Progenitor cell of endocrine pancreas (in vitro differentiated cells): Measurements from ENCODE around the gene CPEB3. TPM values are rescaled to one million over a fixed set of nuclear protein-coding genes. Genes with fewer than 3 reads are reported as not detected.

ENCODE experiments used
- DNase-seq: peaks from one replicate; pipeline ENCODE4 v3.0.0; 2021; ENCODE audit warnings: low spot score; ENCODE audit not compliant: unreplicated experiment
- H3K27ac Mint-ChIP-seq: 2 replicates; pipeline ENCODE4 v1.8.0; 2021; ENCODE audit warnings: mild to moderate bottlenecking, moderate library complexity, mixed read lengths
- H3K27me3 Mint-ChIP-seq: 2 replicates; pipeline ENCODE4 v1.8.0; 2021; ENCODE audit warnings: mixed read lengths
- H3K36me3 Mint-ChIP-seq: 2 replicates; pipeline ENCODE4 v1.8.0; 2022; ENCODE audit warnings: mixed read lengths; ENCODE audit not compliant: insufficient read depth
- H3K4me1 Mint-ChIP-seq: 2 replicates; pipeline ENCODE4 v1.8.0; 2021; ENCODE audit warnings: low read depth, mixed read lengths
- H3K4me3 Mint-ChIP-seq: 2 replicates; pipeline ENCODE4 v1.8.0; 2021; ENCODE audit warnings: low read depth, mild to moderate bottlenecking, moderate library complexity, mixed read lengths
- H3K9me3 Mint-ChIP-seq: 2 replicates; pipeline ENCODE4 v1.8.0; 2021; ENCODE audit warnings: low read depth, mixed read lengths
- total RNA-seq: library from RNA; stranded (reverse); gene quantifications from 2 replicates; pipeline ENCODE4 v1.2.1, GENCODE V29; 2021
- TF ChIP-seq, protein P1 (sequence below): fragments of 200-600 bp; sonication (generic); IDR thresholded peaks from one replicate; pipeline ENCODE4 v1.5.0; 2021; ENCODE audit warnings: antibody characterized with exemption, mild to moderate bottlenecking; ENCODE audit not compliant: unreplicated experiment

Gene CPEB3
- total RNA-seq, 1 donor from 2014 or later, result 2.1 TPM

DNA sequence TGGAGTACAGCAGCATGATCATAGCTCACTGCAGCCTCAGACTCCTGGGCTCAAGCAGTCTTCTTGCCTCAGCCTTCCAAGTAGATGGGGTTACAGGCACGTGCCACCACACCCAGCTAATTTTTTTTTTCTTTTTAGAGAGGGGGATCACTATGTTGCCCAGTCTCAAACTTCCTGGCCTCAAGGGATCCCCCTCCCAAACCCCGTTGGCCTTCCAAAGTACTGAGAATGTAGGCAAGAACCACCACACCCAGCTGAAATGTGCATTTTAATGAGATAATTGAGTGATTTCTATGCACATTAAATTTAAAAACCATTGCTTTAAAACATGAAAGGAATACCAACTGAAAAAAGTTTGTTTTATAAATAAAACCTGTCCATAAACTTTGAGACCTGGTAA, 25.7 kb upstream of the CPEB3 start:
- DNase-seq, result no peak
- Mint-ChIP-seq H3K4me1 (no peaks in the 10 kb centered on the region), H3K4me3 (no peak overlapping the region), H3K27ac (no peak overlapping the region), H3K9me3 (peaks cover 3% of the 10 kb centered on the region), H3K36me3 (peaks cover 29% of the 10 kb centered on the region), H3K27me3 (no peaks in the 10 kb centered on the region)
- TF ChIP-seq, protein P1, sequence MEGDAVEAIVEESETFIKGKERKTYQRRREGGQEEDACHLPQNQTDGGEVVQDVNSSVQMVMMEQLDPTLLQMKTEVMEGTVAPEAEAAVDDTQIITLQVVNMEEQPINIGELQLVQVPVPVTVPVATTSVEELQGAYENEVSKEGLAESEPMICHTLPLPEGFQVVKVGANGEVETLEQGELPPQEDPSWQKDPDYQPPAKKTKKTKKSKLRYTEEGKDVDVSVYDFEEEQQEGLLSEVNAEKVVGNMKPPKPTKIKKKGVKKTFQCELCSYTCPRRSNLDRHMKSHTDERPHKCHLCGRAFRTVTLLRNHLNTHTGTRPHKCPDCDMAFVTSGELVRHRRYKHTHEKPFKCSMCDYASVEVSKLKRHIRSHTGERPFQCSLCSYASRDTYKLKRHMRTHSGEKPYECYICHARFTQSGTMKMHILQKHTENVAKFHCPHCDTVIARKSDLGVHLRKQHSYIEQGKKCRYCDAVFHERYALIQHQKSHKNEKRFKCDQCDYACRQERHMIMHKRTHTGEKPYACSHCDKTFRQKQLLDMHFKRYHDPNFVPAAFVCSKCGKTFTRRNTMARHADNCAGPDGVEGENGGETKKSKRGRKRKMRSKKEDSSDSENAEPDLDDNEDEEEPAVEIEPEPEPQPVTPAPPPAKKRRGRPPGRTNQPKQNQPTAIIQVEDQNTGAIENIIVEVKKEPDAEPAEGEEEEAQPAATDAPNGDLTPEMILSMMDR, result no peak

DNA sequence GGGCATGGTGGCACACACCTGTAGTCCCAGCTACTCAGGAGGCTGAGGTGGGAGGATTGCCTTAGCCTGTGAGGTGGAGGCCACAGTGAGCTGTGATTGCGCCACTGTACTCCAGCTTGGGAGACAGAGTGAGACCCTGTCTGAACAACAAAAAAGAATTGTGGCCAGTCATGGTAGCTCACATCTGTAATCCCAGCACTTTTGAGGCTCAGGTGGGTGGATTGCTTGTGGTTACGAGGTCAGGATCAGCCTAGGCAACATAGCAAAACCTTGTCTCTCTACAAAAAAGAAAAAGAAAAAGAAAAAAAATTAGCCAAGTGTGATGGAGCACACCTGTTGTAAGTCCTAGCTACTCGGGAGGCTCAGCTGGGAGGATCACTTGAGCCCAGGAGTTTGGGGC, 22.9 kb upstream of the CPEB3 start:
- no peak overlapping the region for H3K27ac Mint-ChIP-seq

DNA sequence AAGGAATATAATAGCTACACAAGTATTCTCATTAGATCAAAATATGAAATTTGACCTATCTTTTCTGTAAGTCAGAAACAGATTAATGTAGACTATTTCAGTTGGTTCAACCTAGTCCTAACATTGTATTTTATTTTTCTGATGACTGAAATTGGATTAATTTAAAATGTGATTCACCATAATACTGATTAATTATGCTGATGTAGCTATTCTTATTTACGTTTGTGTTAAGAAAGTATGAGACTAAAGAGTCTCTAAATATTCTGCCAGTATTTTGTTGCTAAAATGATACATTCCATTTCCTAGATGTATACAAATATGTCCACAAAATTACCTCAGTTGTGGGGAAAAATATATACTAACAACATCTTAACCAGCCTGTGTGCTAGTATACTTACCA, 18.4 kb upstream of the CPEB3 start:
- TF ChIP-seq, protein P1, result no peak
- Mint-ChIP-seq H3K36me3 (peaks cover 17% of the 10 kb centered on the region), H3K27me3 (no peaks in the 10 kb centered on the region), H3K4me3 (no peak overlapping the region), H3K9me3 (no peaks in the 10 kb centered on the region), H3K27ac (no peak overlapping the region), H3K4me1 (peaks cover 3% of the 10 kb centered on the region)
- DNase-seq, result no peak

More for the DNA sequence above, 22.9 kb upstream of the CPEB3 start:
- H3K27me3 Mint-ChIP-seq, result no peaks in the 10 kb centered on the region
- no peaks in the 10 kb centered on the region for H3K4me1 Mint-ChIP-seq
- TF ChIP-seq, protein P1, result no peak
- no peak overlapping the region for H3K4me3 Mint-ChIP-seq
- peaks cover 22% of the 10 kb centered on the region for H3K36me3 Mint-ChIP-seq
- DNase-seq, result no peak
- no peaks in the 10 kb centered on the region for H3K9me3 Mint-ChIP-seq

DNA sequence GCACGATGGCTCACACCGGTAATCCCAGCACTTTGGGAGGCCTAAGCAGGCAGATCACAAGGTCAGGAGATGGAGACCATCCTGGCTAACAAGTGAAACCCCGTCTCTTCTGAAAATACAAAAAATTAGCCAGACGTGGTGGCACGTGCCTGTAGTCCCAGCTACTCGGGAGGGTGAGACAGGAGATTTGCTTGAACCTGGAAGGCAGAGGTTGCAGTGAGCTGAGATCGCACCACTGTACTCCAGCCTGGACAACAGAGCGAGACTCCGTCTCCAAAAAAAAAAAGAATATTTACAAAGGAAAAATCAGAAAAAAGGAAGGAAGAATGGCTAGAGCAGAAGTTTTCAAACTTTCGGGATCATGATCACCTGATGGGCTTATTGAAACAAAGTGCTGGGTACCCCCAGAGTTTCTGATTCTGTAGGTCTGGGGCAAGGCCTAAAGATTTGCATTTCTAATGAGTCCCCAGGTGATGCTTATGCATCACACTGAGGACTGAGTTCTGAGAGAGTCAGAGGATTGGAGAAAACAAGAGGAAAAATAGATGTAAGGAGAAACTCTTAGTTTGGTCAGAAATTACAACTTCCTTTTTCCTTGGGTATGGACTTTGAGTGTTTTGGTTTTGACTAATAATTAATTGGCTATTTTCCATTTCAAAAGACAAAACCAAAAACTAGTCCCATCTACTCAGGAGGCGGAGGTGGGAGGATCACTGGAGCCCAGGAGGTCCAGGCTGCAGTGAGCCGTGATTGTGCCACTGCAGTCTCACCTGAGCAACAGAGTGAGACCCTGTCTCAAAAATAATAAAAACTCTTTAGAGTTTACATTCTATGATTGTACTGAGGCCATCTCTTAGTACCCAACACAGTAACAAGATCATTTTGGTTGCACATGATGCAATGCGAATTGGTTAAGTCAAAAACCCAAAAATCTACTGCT, 14.5 kb upstream of the CPEB3 start:
- H3K27ac Mint-ChIP-seq, result peak overlapping the region; percentile 62
- peaks cover 12% of the 10 kb centered on the region for H3K4me1 Mint-ChIP-seq
- peaks cover 3% of the 10 kb centered on the region for H3K36me3 Mint-ChIP-seq
- H3K4me3 Mint-ChIP-seq, result no peak overlapping the region
- DNase-seq, result no peak
- no peaks in the 10 kb centered on the region for H3K9me3 Mint-ChIP-seq
- H3K27me3 Mint-ChIP-seq, result no peaks in the 10 kb centered on the region
- TF ChIP-seq, protein P1, result no peak

DNA sequence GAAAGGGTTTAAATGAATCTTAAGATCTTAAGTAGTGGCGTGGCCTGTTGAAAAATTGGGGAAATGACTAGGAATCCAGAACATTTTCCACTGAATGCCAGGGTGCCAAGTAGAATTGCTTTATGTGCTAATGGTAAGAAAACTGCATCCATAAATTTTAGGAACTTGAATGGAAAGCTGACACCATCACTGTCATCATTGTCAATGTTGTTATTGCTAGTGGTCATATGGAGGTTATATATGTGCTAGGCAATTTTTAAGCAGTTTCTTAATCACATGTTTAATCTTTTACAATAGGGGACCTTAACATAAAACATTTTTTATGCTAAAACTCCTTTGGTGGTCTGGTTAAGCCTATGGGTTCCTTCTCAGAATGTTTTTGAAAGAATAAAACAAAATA, 13.2 kb upstream of the CPEB3 start:
- Mint-ChIP-seq H3K4me3 (no peak overlapping the region), H3K27me3 (no peaks in the 10 kb centered on the region), H3K9me3 (no peaks in the 10 kb centered on the region), H3K27ac (no peak overlapping the region), H3K4me1 (peaks cover 13% of the 10 kb centered on the region), H3K36me3 (peaks cover 8% of the 10 kb centered on the region)
- no peak for DNase-seq
- TF ChIP-seq, protein P1, result no peak
